ENCODE data around the gene PTRH1. TPM values are rescaled to one million over a fixed set of nuclear protein-coding genes. Genes with fewer than 3 reads are reported as not detected.
A peak's percentile ranks its signal among the peaks of the same experiment; 100 is the strongest.

Gene PTRH1
- polyA plus RNA-seq, 6 donors from 2014 or later, result 7.0 to 25.2 (median 10.5) TPM

DNA sequence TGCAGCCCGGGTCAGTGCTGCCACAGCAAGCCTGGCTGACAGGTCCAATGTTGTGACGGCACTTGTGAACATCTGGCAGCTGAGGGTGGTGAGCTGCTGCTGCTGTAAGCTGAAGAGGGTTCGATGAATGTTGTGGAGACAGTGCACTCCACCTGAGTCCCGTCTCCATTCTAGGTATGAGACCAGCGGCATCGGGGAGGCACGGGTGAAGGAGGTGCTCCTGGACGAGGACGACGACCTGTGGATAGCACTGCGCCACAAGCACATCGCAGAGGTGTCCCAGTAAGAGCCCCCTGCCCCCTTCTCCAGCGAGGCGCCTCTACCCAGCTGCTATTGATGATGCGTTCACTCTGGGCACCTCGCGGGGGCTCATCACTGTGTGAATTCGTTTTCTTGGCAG lies 47.6 kb downstream of the PTRH1 start:
- H3K9me3 Mint-ChIP-seq, result peaks cover 0 to 2% (median 0%) of the 10 kb centered on the region in 7 donors

DNA sequence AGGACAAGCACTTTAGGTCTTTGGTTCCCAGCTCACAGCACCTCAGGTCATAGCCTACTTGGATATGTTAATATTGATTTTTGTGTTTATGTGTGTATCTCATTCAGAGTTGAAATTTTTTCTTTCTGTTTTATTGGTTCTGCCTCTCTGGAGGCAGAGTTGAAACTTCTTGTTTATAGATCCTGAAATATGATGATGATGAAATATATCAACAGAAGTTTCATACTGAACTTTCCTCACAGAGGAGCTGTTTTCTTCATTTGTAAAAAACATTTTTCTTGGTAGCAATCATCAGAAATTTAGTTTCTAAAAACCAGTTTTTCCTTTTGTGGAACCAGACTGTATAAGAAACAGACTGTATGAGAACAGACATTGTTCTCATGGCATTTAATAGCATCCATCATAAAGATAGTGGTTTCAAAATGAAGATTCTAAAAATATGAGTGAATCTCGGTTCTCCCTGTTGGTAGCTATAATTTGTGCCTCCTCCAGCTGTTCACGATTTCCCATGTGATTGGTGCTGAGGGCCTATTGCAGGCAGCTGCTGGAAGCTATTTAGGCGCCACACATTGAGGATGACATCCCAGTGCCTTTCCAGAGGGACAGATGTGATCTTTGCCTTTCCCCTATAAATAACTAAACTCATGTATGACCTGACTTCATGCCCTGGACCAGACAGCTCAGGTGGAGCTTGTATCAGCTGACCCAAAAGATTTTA lies 48.2 kb downstream of the PTRH1 start:
- Mint-ChIP-seq H3K9me3 (peaks cover 0 to 2% (median 0%) of the 10 kb centered on the region in 7 donors), H3K4me1 (no peaks in the 10 kb centered on the region), H3K36me3 (no peaks in the 10 kb centered on the region), H3K27me3 (peaks cover 11 to 38% (median 34%) of the 10 kb centered on the region in 3 donors), H3K27ac (peak overlapping the region in 1 of 6 donors; percentile 20), H3K4me3 (no peak overlapping the region)
- DNase-seq (no peak), ATAC-seq (ENCODE audit: low read depth in 2 of 2) (no peak)

More for the DNA sequence above, 47.6 kb downstream of the PTRH1 start:
- no peaks in the 10 kb centered on the region for H3K4me1 Mint-ChIP-seq
- no peak overlapping the region for H3K4me3 Mint-ChIP-seq
- H3K27ac Mint-ChIP-seq, result no peak overlapping the region
- H3K27me3 Mint-ChIP-seq, result peaks cover 6 to 31% (median 29%) of the 10 kb centered on the region in 3 donors
- H3K36me3 Mint-ChIP-seq, result no peaks in the 10 kb centered on the region
- DNase-seq (no peak), ATAC-seq (ENCODE audit: low read depth in 2 of 2) (no peak)

DNA sequence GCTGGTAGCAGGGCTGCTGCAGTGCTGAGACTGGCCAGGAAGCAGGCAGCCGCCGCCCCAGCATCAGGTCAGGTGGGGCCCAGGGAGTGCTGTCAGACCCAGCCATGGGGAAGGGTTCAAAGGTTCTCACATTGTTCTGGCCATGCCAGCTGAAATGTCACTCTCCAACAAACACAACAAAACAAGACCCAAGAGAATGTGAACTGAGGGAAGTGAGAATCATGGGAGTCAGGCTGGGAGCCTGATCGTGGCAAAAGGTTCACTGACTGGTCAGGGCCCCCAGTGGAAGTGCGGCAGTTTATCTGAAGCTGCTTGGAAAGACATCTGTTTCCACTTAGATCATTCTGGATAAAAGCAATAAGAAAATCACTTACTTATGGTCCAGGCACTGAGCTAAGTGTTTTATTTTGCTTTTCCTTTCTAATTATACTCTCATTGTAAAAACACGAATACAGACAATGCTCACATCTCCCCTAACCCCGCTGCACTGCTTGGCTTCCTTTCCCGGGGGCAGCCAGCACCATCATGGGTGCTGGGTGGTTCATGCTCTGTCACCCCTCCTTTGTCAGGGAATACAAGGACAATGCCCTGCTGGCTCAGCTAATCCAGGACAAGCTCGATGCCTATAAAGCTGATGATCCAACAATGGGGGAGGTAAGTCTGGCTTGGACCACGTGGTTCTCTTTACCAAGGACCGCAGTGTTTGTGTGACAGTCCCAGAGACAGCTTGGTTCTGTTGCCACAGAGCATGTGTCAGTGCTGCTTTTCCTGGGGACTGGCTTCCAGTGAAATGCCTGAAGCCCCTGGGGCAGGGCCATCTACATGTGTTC lies 50.6 kb downstream of the PTRH1 start:
- H3K4me1 Mint-ChIP-seq, result no peaks in the 10 kb centered on the region

DNA sequence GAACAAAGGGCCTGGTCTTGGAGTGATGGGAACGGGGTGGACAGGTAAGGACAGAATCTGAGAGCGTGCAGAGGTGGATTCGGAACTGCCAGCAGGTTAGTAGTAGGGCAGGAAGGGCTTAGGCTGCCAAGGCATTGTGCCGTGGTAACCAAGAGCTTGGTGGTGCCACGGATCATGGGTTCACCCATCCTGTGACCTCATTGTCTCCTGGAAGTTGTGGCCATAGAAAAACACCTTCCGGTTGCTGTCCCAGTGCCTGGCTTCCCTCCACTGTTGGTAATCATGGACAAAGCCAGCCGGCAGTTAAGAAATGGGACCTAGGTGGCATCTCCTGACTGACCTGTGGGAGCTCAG lies 51.2 kb downstream of the PTRH1 start:
- H3K27ac Mint-ChIP-seq, result peak overlapping the region in 1 of 6 donors; percentile 81
- peaks cover 0 to 2% (median 0%) of the 10 kb centered on the region in 7 donors for H3K9me3 Mint-ChIP-seq
- H3K36me3 Mint-ChIP-seq, result no peaks in the 10 kb centered on the region
- no peaks in the 10 kb centered on the region for H3K4me1 Mint-ChIP-seq
- H3K4me3 Mint-ChIP-seq, result no peak overlapping the region
- peaks cover 15 to 52% (median 48%) of the 10 kb centered on the region in 3 donors for H3K27me3 Mint-ChIP-seq
- DNase-seq (no peak), ATAC-seq (ENCODE audit: low read depth in 2 of 2) (no peak)

More for the DNA sequence above, 50.6 kb downstream of the PTRH1 start:
- Mint-ChIP-seq H3K36me3 (no peaks in the 10 kb centered on the region), H3K27me3 (peaks cover 15 to 50% (median 45%) of the 10 kb centered on the region in 3 donors), H3K27ac (peak overlapping the region in 1 of 6 donors; percentile 81), H3K9me3 (peaks cover 0 to 2% (median 0%) of the 10 kb centered on the region in 7 donors), H3K4me3 (no peak overlapping the region)
- ATAC-seq (ENCODE audit: low read depth in 2 of 2), result no peak
- DNase-seq, result no peak

Other genes with a start within 250 kb of the PTRH1 start
- under 1 TPM in 1 of 6 donors, not detected in 5; 0.31 TPM for gene STXBP1, start 103.4 kb downstream of the PTRH1 start, polyA plus RNA-seq (ENCODE audit: low read depth in 6 of 6)
- under 1 TPM in 3 of 6 donors, not detected in 3; 0.13 to 0.46 (median 0.40) TPM for gene CFAP157, start 8.7 kb downstream of the PTRH1 start, polyA plus RNA-seq (ENCODE audit: low read depth in 6 of 6)
- under 1 TPM in 1 of 6 donors, not detected in 5; 0.66 TPM for gene TTC16, start 416 bp upstream of the PTRH1 start, polyA plus RNA-seq (ENCODE audit: low read depth in 6 of 6)
- gene TOR2A, start 19.6 kb upstream of the PTRH1 start, polyA plus RNA-seq (ENCODE audit: low read depth in 6 of 6), result 10 to 100 TPM; 24.9 to 40.0 (median 27.3) TPM
- 10 to 100 TPM; 29.8 to 87.0 (median 34.7) TPM for gene SH2D3C, start 63.0 kb upstream of the PTRH1 start, polyA plus RNA-seq (ENCODE audit: low read depth in 6 of 6)
- 10 to 100 TPM; 37.3 to 88.8 (median 43.2) TPM for gene CDK9, start 70.4 kb upstream of the PTRH1 start, polyA plus RNA-seq (ENCODE audit: low read depth in 6 of 6)
- gene FPGS, start 87.2 kb upstream of the PTRH1 start, polyA plus RNA-seq (ENCODE audit: low read depth in 6 of 6), result 10 to 100 TPM; 52.2 to 78.0 (median 59.1) TPM
- gene ENG, start 139.0 kb upstream of the PTRH1 start, polyA plus RNA-seq (ENCODE audit: low read depth in 6 of 6), result 1 to 10 TPM in 5 of 6 donors, not detected in 1; 3.5 to 8.2 (median 5.8) TPM
- gene AK1, start 162.0 kb upstream of the PTRH1 start, polyA plus RNA-seq (ENCODE audit: low read depth in 6 of 6), result not detected
- 10 to 100 TPM; 17.2 to 27.8 (median 19.8) TPM for gene ST6GALNAC6, start 183.9 kb upstream of the PTRH1 start, polyA plus RNA-seq (ENCODE audit: low read depth in 6 of 6)
- gene ST6GALNAC4, start 201.4 kb upstream of the PTRH1 start, polyA plus RNA-seq (ENCODE audit: low read depth in 6 of 6), result 10 to 100 TPM; 19.7 to 36.6 (median 25.0) TPM
- gene PIP5KL1, start 215.1 kb upstream of the PTRH1 start, polyA plus RNA-seq (ENCODE audit: low read depth in 6 of 6), result 1 to 10 TPM in 1 of 6 donors, under 1 TPM in 1, not detected in 4; 0.73 to 1.0 TPM
- 10 to 100 TPM; 46.3 to 78.7 (median 54.2) TPM for gene DPM2, start 222.2 kb upstream of the PTRH1 start, polyA plus RNA-seq (ENCODE audit: low read depth in 6 of 6)

Measured in naive B cell (primary cell).